SK-N-SH (cell line): ENCODE results near the gene SHC3. TPM values are rescaled to one million over a fixed set of nuclear protein-coding genes. Genes with fewer than 3 reads are reported as not detected.

Experiments used
- CTCF ChIA-PET: fragments of 300-600, 350-600 bp; formaldehyde crosslinking; extraction: SDS; loops from one replicate; lab custom pipeline; 2021; lab: Yijun Ruan, JAX
- POLR2A ChIA-PET: fragments of 350-600 bp; sonication (Branson Sonifier 250); formaldehyde crosslinking; extraction: SDS; loops from one replicate; lab custom pipeline; 2020; ENCODE audit warnings: antibody characterized with exemption, inconsistent platforms; lab: Yijun Ruan, JAX
- DNase-seq: peaks from one replicate; pipeline ENCODE4 v3.0.0; 2012
- H2AFZ ChIP-seq: fragments of 200-600 bp; sonication (generic); 2 replicates; pipeline ENCODE4 v1.8.1; 2016; ENCODE audit warnings: antibody characterized with exemption, mild to moderate bottlenecking, low read depth
- H3F3A ChIP-seq: fragments of 200-600 bp; sonication (generic); replicated peaks from 2 replicates; pipeline ENCODE3; 2016; ENCODE audit warnings: antibody characterized with exemption, mild to moderate bottlenecking; ENCODE audit not compliant: insufficient read depth
- H3K27ac ChIP-seq, 2 experiments: fragments of 200-500 bp in 1 of 2; fragments of 200-600 bp in 1 of 2; sonication (Bioruptor generic) in 1 of 2; sonication (generic), shearing (Covaris generic) in 1 of 2; 2 replicates each; pipeline versions ENCODE4 v1.5.1 to v1.6.1; 2014 to 2016; ENCODE audit warnings: low read depth in 2 of 2, inconsistent platforms in 1 of 2, low read length in 1 of 2, mild to moderate bottlenecking in 1 of 2, mixed read lengths in 1 of 2
- H3K27me3 ChIP-seq: fragments of 200-600 bp; sonication (generic), shearing (Covaris generic); 2 replicates; pipeline ENCODE4 v1.6.1; 2016; ENCODE audit warnings: mixed run types; ENCODE audit not compliant: insufficient read depth
- H3K36me3 ChIP-seq, 2 experiments: fragments of 200-500 bp in 1 of 2; fragments of 200-600 bp in 1 of 2; sonication (Bioruptor generic) in 1 of 2; sonication (generic) in 1 of 2; replicated peaks in 1 of 2; 2 replicates each; pipeline versions ENCODE3 to v1.5.1; 2014 to 2016; ENCODE audit warnings: low read length in 1 of 2, mild to moderate bottlenecking in 1 of 2; ENCODE audit not compliant: insufficient read depth in 2 of 2, control insufficient read depth in 1 of 2
- H3K4me1 ChIP-seq, 2 experiments: fragments of 200-500 bp in 1 of 2; fragments of 200-600 bp in 1 of 2; sonication (Bioruptor generic) in 1 of 2; sonication (generic), shearing (Covaris generic) in 1 of 2; 2 replicates each; pipeline versions ENCODE4 v1.5.1 to v1.6.1; 2014 to 2016; ENCODE audit warnings: low read depth in 1 of 2, low read length in 1 of 2, mixed run types in 1 of 2; ENCODE audit not compliant: insufficient read depth in 2 of 2, control insufficient read depth in 1 of 2
- H3K4me2 ChIP-seq: fragments of 200-600 bp; sonication (generic), shearing (Covaris generic); 2 replicates; pipeline ENCODE4 v1.6.1; 2017; ENCODE audit warnings: mixed run types
- H3K4me3 ChIP-seq, 2 experiments: fragments of 200-500 bp in 1 of 2; fragments of 200-600 bp in 1 of 2; sonication (Bioruptor generic) in 1 of 2; sonication (generic), shearing (Covaris generic) in 1 of 2; 2 replicates each; pipeline versions ENCODE4 v1.5.1 to v1.8.1; 2014 to 2016; ENCODE audit warnings: low read depth in 2 of 2, inconsistent platforms in 1 of 2, low read length in 1 of 2, mild to moderate bottlenecking in 1 of 2, mixed read lengths in 1 of 2, moderate library complexity in 1 of 2
- H3K79me2 ChIP-seq: fragments of 200-600 bp; sonication (generic); 2 replicates; pipeline ENCODE4 v1.8.1; 2017; ENCODE audit warnings: mild to moderate bottlenecking; ENCODE audit not compliant: insufficient read depth
- H3K9ac ChIP-seq: fragments of 200-600 bp; sonication (generic); 2 replicates; pipeline ENCODE4 v1.6.1; 2017; ENCODE audit warnings: mixed run types
- H3K9me2 ChIP-seq: fragments of 200-600 bp; sonication (generic); 2 replicates; pipeline ENCODE4 v1.6.1; 2017; ENCODE audit warnings: mixed run types
- H3K9me3 ChIP-seq: fragments of 200-600 bp; sonication (generic); 2 replicates; pipeline ENCODE4 v1.6.1; 2017; ENCODE audit warnings: mixed run types, mild to moderate bottlenecking, moderate library complexity
- H4K20me1 ChIP-seq: fragments of 200-600 bp; sonication (generic); 2 replicates; pipeline ENCODE4 v1.6.1; 2017; ENCODE audit warnings: mild to moderate bottlenecking, mixed run types; ENCODE audit not compliant: insufficient read depth
- JUND ChIP-seq: IDR thresholded peaks from 2 replicates; pipeline ENCODE4 v1.4.0; 2012
- RXRA ChIP-seq: IDR thresholded peaks from 2 replicates; pipeline ENCODE4 v1.4.0; 2012; ENCODE audit warnings: low read depth, mild to moderate bottlenecking, borderline replicate concordance
- TEAD4 ChIP-seq: IDR thresholded peaks from 2 replicates; pipeline ENCODE4 v1.4.0; 2012; ENCODE audit warnings: mild to moderate bottlenecking, borderline replicate concordance; ENCODE audit not compliant: insufficient read depth
- YY1 ChIP-seq: IDR thresholded peaks from 2 replicates; pipeline ENCODE4 v1.4.0; 2012; ENCODE audit warnings: low read depth, mild to moderate bottlenecking
- WGBS: methylation state at CpG from one replicate; pipeline ENCODE4 v1.1.6; 2017; ENCODE audit warnings: low lambda C conversion rate; 5-methylcytosine and 5-hydroxymethylcytosine counted together
- polyA plus RNA-seq, 3 experiments: library from polyadenylated mRNA; depleted of rRNA; stranded (reverse); fragments of >200 nt; gene quantifications; 2 replicates each; pipeline ENCODE4 v1.2.3, GENCODE V29; 2012
- TF ChIP-seq, protein P1 (sequence below): IDR thresholded peaks from 2 replicates; pipeline ENCODE4; 2012
- TF ChIP-seq, protein P2 (sequence below): IDR thresholded peaks from 2 replicates; pipeline ENCODE4 v1.6.1; 2012; ENCODE audit warnings: mild to moderate bottlenecking, low read depth, low read length, moderate library complexity

SHC3 gene
- polyA plus RNA-seq, 1 of the 3 experiments (the other 2 are of a cell fraction), result 3.2 TPM

DNA sequence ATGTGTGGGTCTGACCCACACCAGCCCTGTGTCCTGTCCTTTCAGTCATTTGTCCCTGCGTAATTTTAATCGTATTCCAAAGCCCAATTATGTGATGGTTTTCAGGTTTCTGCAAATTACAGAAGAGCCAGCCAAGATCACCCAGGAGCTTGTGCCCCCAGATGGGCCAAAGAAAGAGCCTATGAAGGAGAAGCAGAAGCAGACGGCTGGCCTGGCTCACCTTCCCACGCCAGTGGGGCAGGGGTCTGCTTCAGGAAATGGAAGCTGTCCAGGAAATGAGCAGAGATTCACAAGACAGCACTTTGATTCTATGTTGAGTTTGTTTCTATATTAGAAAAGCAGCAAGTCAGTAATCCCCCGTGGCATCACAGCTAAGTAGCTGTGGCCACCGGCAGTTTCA is 175.6 kb downstream of the SHC3 start (continued):
- TF ChIP-seq YY1 (no peak), JUND (no peak)
- TF ChIP-seq, protein P1, sequence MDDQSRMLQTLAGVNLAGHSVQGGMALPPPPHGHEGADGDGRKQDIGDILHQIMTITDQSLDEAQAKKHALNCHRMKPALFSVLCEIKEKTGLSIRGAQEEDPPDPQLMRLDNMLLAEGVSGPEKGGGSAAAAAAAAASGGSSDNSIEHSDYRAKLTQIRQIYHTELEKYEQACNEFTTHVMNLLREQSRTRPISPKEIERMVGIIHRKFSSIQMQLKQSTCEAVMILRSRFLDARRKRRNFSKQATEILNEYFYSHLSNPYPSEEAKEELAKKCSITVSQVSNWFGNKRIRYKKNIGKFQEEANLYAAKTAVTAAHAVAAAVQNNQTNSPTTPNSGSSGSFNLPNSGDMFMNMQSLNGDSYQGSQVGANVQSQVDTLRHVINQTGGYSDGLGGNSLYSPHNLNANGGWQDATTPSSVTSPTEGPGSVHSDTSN, result no peak
- TF ChIP-seq, protein P2, sequence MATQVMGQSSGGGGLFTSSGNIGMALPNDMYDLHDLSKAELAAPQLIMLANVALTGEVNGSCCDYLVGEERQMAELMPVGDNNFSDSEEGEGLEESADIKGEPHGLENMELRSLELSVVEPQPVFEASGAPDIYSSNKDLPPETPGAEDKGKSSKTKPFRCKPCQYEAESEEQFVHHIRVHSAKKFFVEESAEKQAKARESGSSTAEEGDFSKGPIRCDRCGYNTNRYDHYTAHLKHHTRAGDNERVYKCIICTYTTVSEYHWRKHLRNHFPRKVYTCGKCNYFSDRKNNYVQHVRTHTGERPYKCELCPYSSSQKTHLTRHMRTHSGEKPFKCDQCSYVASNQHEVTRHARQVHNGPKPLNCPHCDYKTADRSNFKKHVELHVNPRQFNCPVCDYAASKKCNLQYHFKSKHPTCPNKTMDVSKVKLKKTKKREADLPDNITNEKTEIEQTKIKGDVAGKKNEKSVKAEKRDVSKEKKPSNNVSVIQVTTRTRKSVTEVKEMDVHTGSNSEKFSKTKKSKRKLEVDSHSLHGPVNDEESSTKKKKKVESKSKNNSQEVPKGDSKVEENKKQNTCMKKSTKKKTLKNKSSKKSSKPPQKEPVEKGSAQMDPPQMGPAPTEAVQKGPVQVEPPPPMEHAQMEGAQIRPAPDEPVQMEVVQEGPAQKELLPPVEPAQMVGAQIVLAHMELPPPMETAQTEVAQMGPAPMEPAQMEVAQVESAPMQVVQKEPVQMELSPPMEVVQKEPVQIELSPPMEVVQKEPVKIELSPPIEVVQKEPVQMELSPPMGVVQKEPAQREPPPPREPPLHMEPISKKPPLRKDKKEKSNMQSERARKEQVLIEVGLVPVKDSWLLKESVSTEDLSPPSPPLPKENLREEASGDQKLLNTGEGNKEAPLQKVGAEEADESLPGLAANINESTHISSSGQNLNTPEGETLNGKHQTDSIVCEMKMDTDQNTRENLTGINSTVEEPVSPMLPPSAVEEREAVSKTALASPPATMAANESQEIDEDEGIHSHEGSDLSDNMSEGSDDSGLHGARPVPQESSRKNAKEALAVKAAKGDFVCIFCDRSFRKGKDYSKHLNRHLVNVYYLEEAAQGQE, result no peak

DNA sequence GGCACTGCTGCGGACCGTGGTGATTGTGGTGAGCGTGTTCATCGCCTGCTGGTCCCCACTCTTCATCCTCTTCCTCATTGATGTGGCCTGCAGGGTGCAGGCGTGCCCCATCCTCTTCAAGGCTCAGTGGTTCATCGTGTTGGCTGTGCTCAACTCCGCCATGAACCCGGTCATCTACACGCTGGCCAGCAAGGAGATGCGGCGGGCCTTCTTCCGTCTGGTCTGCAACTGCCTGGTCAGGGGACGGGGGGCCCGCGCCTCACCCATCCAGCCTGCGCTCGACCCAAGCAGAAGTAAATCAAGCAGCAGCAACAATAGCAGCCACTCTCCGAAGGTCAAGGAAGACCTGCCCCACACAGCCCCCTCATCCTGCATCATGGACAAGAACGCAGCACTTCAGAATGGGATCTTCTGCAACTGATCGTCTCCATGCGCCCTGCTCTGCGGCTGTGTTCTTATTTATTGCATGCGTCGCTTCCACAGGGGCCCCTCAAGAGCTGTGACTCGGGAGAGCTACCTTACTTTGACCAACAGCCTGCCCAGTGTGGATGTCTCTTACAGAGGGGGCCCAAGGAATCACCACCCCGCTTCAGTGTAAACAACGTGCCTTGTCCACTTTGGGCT is 176.6 kb downstream of the SHC3 start:
- Histone ChIP-seq H3K9me3 (no peaks in the 10 kb centered on the region), H2AFZ (no peak overlapping the region), H3F3A (peaks cover 3% of the 10 kb centered on the region), H3K9ac (no peak overlapping the region), H3K79me2 (0 out of 2 replicates have a peak, but pooled peaks cover 3% of the 10 kb centered on the region), H3K9me2 (no peaks in the 10 kb centered on the region), H3K36me3 (peaks cover 3 to 13% of the 10 kb centered on the region in 2 experiments), H3K4me1 (peaks cover 26 to 43% of the 10 kb centered on the region in 2 experiments), H3K27me3 (no peaks in the 10 kb centered on the region), H4K20me1 (no peaks in the 10 kb centered on the region), H3K4me2 (no peak overlapping the region), H3K4me3 (no peak overlapping the region), H3K27ac (no peak overlapping the region)
- 96% methylated on average over 23 of the region's 27 CpGs for WGBS
- no peak for DNase-seq
- POLR2A ChIA-PET, result no interaction called here
- CTCF ChIA-PET, result interaction anchor here (1.1 to 2.1 kb wide), 5 partner anchors 8 to 406 kb away, joined by 3 to 13 read pairs (median 8); no protein-coding TSS in a partner anchor
- no peak for TF ChIP-seq RXRA
- TF ChIP-seq TEAD4, result no peak
